GM12878 (cell line): Measurements from ENCODE around the gene CCNL2. TPM values are rescaled to one million over a fixed set of nuclear protein-coding genes. Genes with fewer than 3 reads are reported as not detected.

Experiments used
- ATAC-seq: fragments of 200-7000 bp; cut with Tn5 transposase; 3 replicates; pipeline ENCODE4 v1.9.1; 2020; ENCODE audit warnings: mild to moderate bottlenecking, moderate library complexity
- BruUV-seq: library from RNA; stranded (reverse); fragments of 400-500 nt; replicated peaks from 2 replicates; lab custom pipeline; 2021; lab: Mats Ljungman, UMichigan
- CTCF ChIA-PET: fragments of 300-600 bp; sonication (Branson Sonifier 250); formaldehyde crosslinking; extraction: SDS; loops from one replicate; lab custom pipeline; 2021; ENCODE audit warnings: inconsistent platforms; lab: Yijun Ruan, JAX
- POLR2A ChIA-PET: fragments of 350-600 bp; formaldehyde crosslinking; extraction: SDS; loops from one replicate; lab custom pipeline; 2021; ENCODE audit warnings: inconsistent platforms; lab: Charles Lee
- RAD21 ChIA-PET: fragments of 300-600 bp; sonication (Branson Sonifier 250); formaldehyde crosslinking; loops from one replicate; lab custom pipeline; 2023; ENCODE audit warnings: antibody characterized with exemption; ENCODE audit not compliant: unreplicated experiment; lab: Charles Lee
- SMC1A ChIA-PET: fragments of 300-600 bp; sonication (Branson Sonifier 250); formaldehyde crosslinking; loops from one replicate; lab custom pipeline; 2023; ENCODE audit not compliant: unreplicated experiment, uncharacterized antibody; lab: Charles Lee
- DNase-seq: peaks from one replicate; pipeline ENCODE4 v3.0.0-alpha.2; 2011; ENCODE audit warnings: low read depth, low spot score
- FAIRE-seq: peaks from 3 replicates; lab custom pipeline; 2011; peaks lifted over from hg19 to GRCh38; lab: Jason Lieb, UNC
- H2AFZ ChIP-seq: 2 replicates; pipeline ENCODE4 v1.6.0; 2011; ENCODE audit warnings: low read depth, low read length, control low read depth; ENCODE audit not compliant: control insufficient read depth
- H3K27ac ChIP-seq: 2 replicates; pipeline ENCODE4 v1.5.1; 2011; ENCODE audit warnings: control low read depth; ENCODE audit not compliant: control insufficient read depth, insufficient read depth
- H3K27me3 ChIP-seq, 2 experiments: replicated peaks in 1 of 2; 2 replicates each; pipeline versions ENCODE4 v1.6.0 to v1.6.1; 2011; ENCODE audit warnings: low read length in 1 of 2; ENCODE audit not compliant: control insufficient read depth in 2 of 2, insufficient read depth in 2 of 2
- H3K36me3 ChIP-seq, 2 experiments: 2 replicates each; pipeline ENCODE4 v1.5.1; 2011; ENCODE audit warnings: low read length in 1 of 2; ENCODE audit not compliant: control insufficient read depth in 2 of 2, insufficient read depth in 2 of 2
- H3K4me1 ChIP-seq: 2 replicates; pipeline ENCODE4 v1.6.1; 2011; ENCODE audit warnings: mild to moderate bottlenecking, low read length, moderate library complexity, mixed read lengths; ENCODE audit not compliant: control insufficient read depth, insufficient read depth
- H3K4me2 ChIP-seq: 2 replicates; pipeline ENCODE4 v1.6.0; 2011; ENCODE audit warnings: control low read depth; ENCODE audit not compliant: control insufficient read depth, insufficient read depth
- H3K4me3 ChIP-seq: fragments of 200-600 bp; sonication (generic); 2 replicates; pipeline ENCODE4 v1.5.1; 2016
- H3K79me2 ChIP-seq: 2 replicates; pipeline ENCODE4 v1.6.0; 2011; ENCODE audit warnings: low read length; ENCODE audit not compliant: control insufficient read depth, insufficient read depth
- H3K9ac ChIP-seq: 2 replicates; pipeline ENCODE4 v1.8.0; 2011; ENCODE audit warnings: low read length, control low read depth, mixed read lengths; ENCODE audit not compliant: control insufficient read depth, insufficient read depth
- H3K9me3 ChIP-seq: replicated peaks from 3 replicates; pipeline ENCODE4 v1.5.1; 2011; ENCODE audit warnings: mild to moderate bottlenecking, low read length; ENCODE audit not compliant: control insufficient read depth, insufficient read depth
- H4K20me1 ChIP-seq: 2 replicates; pipeline ENCODE4 v1.6.0; 2011; ENCODE audit not compliant: control insufficient read depth, insufficient read depth
- EP300 ChIP-seq, 2 experiments: fragments of 150-350 bp in 1 of 2; IDR thresholded peaks; 2 replicates each; pipeline ENCODE4 v1.6.1; 2011 to 2012; ENCODE audit warnings: low read depth in 2 of 2, low read length in 2 of 2, borderline replicate concordance in 1 of 2, improper control_type of control experiment in 1 of 2, inconsistent platforms in 1 of 2; ENCODE audit not compliant: control insufficient read depth in 1 of 2
- EZH2 ChIP-seq: IDR thresholded peaks from 2 replicates; pipeline ENCODE4 v1.6.1; 2012; ENCODE audit warnings: low read depth, mild to moderate bottlenecking, control low read depth, inconsistent platforms, low read length, borderline replicate concordance; ENCODE audit not compliant: control insufficient read depth
- RBBP5 ChIP-seq: fragments of 200-600 bp; sonication (generic); conservative IDR thresholded peaks from 2 replicates; pipeline ENCODE4 v1.6.1; 2016
- YBX1 ChIP-seq: fragments of 450-650 bp; IDR thresholded peaks from 2 replicates; pipeline ENCODE4 v1.6.1; 2016; ENCODE audit warnings: antibody characterized with exemption
- ZNF274 ChIP-seq: IDR thresholded peaks from one replicate; pipeline ENCODE4 v1.8.0; 2011; ENCODE audit not compliant: insufficient read length, insufficient read depth
- WGBS: methylation state at CpG from one replicate; pipeline ENCODE4 v1.1.6; 2016; ENCODE audit warnings: low lambda C conversion rate; ENCODE audit not compliant: insufficient replicate concordance, insufficient coverage; ENCODE audit errors: missing lambda C conversion rate; 5-methylcytosine and 5-hydroxymethylcytosine counted together
- in situ Hi-C: fragments of 300-500 bp; cut with MboI; formaldehyde crosslinking; loops from 9 replicates; pipeline ENCODE4 v1.14.3; 2018; ENCODE audit warnings: mixed read lengths
- intact Hi-C: fragments of 100-400 bp; cut with micrococcal nuclease; formaldehyde crosslinking; loops from one replicate; pipeline ENCODE4 v1.14.2; 2022; ENCODE audit not compliant: unreplicated experiment
- polyA plus RNA-seq, 11 experiments: library from polyadenylated mRNA; depleted of rRNA in 4 of 11; unstranded in 6 of 11; stranded (reverse) in 5 of 11; fragments of >200 nt; fragmentation: Nextera tagmentation in 4 of 11; fragmentation: Illumina TruSeq in 1 of 11; extraction: Ambion mirVana in 4 of 11; extraction: Trizol in 1 of 11; gene quantifications; 1 replicate in 1 of 11; 2 replicates in 10 of 11; pipeline versions ENCODE4 v1.2.1 to v1.2.3, GENCODE V29; 2011 to 2016; ENCODE audit warnings: inconsistent platforms in 2 of 11, missing spikeins in 2 of 11, low read depth in 1 of 11
- total RNA-seq, 4 experiments: library from RNA; depleted of rRNA in 3 of 4; stranded (reverse); fragments of >200 nt in 3 of 4; fragmentation: Illumina TruSeq in 1 of 4; extraction: Trizol in 1 of 4; gene quantifications; 2 replicates each; pipeline versions ENCODE4 v1.2.1 to v1.2.3, GENCODE V29; 2013 to 2021
- TF ChIP-seq, protein P1 (sequence below): fragments of 450-650 bp; IDR thresholded peaks from 2 replicates; pipeline ENCODE4 v1.6.1; 2018; ENCODE audit warnings: borderline replicate concordance, mild to moderate bottlenecking; ENCODE audit not compliant: partially characterized antibody
- TF ChIP-seq, protein P2 (sequence below): fragments of 450-650 bp; IDR thresholded peaks from 2 replicates; pipeline ENCODE4 v1.6.1; 2018; ENCODE audit warnings: mild to moderate bottlenecking, low read depth, moderate library complexity; ENCODE audit not compliant: partially characterized antibody

The CCNL2 gene
- total and polyA plus RNA-seq, 10 of the 15 experiments (the other 5 are each of a cell fraction or from before 2014, with no cell fraction given), result 2.1 to 143 (median 101) TPM

DNA sequence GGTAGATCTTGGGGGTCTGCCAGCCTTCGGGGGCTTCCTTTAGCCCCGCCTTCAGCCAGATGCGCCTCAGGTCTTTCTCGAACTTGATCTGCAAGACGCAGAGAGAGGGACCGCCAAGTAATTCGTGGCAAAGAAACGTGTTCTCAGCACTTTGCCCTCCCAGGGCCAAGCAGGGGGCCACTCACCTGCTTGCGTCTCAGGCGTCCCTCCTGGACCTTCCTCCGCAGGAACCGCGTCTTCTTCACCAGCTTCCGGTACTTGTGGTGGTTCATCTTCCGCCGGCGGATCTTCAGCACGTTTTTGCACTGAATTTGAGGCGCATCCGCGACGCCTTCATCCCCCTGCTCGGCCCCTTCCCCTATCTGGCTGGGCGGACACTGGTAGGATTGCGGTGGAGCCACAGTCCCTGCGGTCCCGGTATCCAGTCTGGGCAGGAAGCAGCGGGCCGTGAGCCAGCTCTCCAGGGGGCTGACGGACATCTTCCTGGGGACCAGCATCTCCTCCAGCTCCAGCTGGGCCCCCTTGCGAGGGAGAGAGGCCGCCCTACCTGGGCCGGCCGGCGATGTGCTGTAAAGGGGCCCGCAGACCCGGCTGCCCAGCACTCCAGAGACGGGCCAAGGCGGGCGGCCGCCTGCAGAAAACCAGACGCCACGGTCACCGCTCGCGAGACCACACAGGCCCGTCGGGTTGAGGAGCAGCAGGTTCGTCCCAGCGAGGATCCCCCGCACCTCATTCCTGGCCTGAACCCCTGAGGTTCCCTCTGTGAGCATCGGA, 25.1 kb downstream of the CCNL2 start (continued):
- TF ChIP-seq, protein P1, sequence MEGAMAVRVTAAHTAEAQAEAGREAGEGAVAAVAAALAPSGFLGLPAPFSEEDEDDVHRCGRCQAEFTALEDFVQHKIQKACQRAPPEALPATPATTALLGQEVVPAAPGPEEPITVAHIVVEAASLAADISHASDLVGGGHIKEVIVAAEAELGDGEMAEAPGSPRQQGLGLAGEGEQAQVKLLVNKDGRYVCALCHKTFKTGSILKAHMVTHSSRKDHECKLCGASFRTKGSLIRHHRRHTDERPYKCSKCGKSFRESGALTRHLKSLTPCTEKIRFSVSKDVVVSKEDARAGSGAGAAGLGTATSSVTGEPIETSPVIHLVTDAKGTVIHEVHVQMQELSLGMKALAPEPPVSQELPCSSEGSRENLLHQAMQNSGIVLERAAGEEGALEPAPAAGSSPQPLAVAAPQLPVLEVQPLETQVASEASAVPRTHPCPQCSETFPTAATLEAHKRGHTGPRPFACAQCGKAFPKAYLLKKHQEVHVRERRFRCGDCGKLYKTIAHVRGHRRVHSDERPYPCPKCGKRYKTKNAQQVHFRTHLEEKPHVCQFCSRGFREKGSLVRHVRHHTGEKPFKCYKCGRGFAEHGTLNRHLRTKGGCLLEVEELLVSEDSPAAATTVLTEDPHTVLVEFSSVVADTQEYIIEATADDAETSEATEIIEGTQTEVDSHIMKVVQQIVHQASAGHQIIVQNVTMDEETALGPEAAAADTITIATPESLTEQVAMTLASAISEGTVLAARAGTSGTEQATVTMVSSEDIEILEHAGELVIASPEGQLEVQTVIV, result no peak
- TF ChIP-seq ZNF274, result no peak
- TF ChIP-seq, all 136 proteins: peak for 0

DNA sequence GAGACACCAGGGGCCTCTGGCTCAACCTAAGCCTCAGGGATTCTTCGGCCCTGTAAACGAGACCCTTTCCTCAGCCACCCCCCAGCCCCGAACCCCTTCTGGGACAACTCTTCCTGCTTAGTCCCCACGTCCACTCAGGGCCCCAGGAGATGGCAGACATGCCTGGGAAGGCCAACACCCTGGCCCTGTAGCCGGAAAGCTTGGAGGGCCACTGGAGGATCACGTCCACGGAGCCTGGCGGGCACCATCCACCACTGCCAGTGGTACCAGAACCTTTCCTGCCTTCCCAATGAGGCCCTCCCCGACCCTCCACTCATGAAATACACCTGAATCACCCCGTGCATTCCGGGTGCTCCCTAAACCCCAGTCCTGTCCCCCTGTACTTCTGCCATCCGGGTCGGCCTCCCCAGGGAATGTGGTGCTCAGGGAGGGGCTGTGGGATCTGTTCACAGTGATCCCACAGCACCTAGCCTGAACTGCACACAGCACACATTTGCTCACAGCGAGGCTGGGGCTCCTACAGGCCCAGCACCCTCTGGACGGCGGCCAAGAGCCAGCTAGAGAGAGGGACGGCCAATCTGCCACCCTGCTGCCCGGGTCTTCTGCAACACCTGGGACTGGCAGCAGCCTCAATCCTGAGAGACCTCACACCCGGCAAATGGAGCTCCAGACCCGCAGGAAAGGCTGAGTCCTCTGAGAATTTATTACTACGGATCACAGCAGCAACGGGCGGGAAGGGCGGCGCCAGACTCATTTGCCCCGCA, 25.9 kb downstream of the CCNL2 start:
- H2AFZ ChIP-seq, result no peak overlapping the region
- TF ChIP-seq EZH2 (no peak), RBBP5 (no peak), EP300 (IDR thresholded peaks at IDR 0.05; ENCODE audit: borderline replicate concordance in 1 of 2, control insufficient read depth in 1 of 2, low read depth in 2 of 2, low read length in 2 of 2) (no peak), YBX1 (no peak)
- TF ChIP-seq, protein P2, sequence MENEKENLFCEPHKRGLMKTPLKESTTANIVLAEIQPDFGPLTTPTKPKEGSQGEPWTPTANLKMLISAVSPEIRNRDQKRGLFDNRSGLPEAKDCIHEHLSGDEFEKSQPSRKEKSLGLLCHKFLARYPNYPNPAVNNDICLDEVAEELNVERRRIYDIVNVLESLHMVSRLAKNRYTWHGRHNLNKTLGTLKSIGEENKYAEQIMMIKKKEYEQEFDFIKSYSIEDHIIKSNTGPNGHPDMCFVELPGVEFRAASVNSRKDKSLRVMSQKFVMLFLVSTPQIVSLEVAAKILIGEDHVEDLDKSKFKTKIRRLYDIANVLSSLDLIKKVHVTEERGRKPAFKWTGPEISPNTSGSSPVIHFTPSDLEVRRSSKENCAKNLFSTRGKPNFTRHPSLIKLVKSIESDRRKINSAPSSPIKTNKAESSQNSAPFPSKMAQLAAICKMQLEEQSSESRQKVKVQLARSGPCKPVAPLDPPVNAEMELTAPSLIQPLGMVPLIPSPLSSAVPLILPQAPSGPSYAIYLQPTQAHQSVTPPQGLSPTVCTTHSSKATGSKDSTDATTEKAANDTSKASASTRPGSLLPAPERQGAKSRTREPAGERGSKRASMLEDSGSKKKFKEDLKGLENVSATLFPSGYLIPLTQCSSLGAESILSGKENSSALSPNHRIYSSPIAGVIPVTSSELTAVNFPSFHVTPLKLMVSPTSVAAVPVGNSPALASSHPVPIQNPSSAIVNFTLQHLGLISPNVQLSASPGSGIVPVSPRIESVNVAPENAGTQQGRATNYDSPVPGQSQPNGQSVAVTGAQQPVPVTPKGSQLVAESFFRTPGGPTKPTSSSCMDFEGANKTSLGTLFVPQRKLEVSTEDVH, result no peak
- no TSS peak for BruUV-seq
- H3K79me2 ChIP-seq, result peaks cover 30% of the 10 kb centered on the region
- no peak overlapping the region for H3K9ac ChIP-seq
- in situ Hi-C loops, result no loop called here
- no peak for ATAC-seq
- SMC1A ChIA-PET, result interaction anchor here (0.6 to 1.5 kb wide), 2 partner anchors 52 to 65 kb away, joined by 3 to 6 read pairs; no protein-coding TSS in a partner anchor
- H3K27ac ChIP-seq, result no peak overlapping the region
- H3K4me3 ChIP-seq, result peak overlapping the region; percentile 94; the same call in 1 of the 2 replicates
- H3K27me3 ChIP-seq, result no peaks in the 10 kb centered on the region
- RAD21 ChIA-PET, result interaction anchor here (1.0 to 1.3 kb wide), 2 partner anchors 25 to 26 kb away, joined by 3 read pairs; partner anchors contain the start of gene CCNL2
- POLR2A ChIA-PET, result no interaction called here
- peak overlapping the region; percentile 95 for H3K4me2 ChIP-seq
- intact Hi-C loops, result loop anchor here (10.0 kb wide), 1 partner anchor 132 kb away; no protein-coding TSS in a partner anchor
- H3K9me3 ChIP-seq, result no peaks in the 10 kb centered on the region
- WGBS, result 85% methylated on average over 26 of the region's 26 CpGs
- peaks cover 0 to 3% of the 10 kb centered on the region in 2 experiments; a peak in 2 of 4 replicates for H3K36me3 ChIP-seq
- FAIRE-seq, result no peak
- DNase-seq, result no peak
- H3K4me1 ChIP-seq, result peaks cover 24% of the 10 kb centered on the region
- no peaks in the 10 kb centered on the region for H4K20me1 ChIP-seq
- CTCF ChIA-PET, result interaction anchor here (0.7 to 2.8 kb wide), 12 partner anchors 18 to 359 kb away, joined by 3 to 15 read pairs (median 6); partner anchors contain the start of genes DVL1 and MRPL20
